NCI-H2107 treated with DMSO at 0.1 percent for 48 hours (cell line): Measurements from ENCODE around the gene SLC7A4.

ENCODE experiments used
- DNase-seq: peaks from one replicate; lab custom pipeline; 2025; ENCODE audit not compliant: unreplicated experiment; lab: John Stamatoyannopoulos, UW

SLC7A4 gene

DNA sequence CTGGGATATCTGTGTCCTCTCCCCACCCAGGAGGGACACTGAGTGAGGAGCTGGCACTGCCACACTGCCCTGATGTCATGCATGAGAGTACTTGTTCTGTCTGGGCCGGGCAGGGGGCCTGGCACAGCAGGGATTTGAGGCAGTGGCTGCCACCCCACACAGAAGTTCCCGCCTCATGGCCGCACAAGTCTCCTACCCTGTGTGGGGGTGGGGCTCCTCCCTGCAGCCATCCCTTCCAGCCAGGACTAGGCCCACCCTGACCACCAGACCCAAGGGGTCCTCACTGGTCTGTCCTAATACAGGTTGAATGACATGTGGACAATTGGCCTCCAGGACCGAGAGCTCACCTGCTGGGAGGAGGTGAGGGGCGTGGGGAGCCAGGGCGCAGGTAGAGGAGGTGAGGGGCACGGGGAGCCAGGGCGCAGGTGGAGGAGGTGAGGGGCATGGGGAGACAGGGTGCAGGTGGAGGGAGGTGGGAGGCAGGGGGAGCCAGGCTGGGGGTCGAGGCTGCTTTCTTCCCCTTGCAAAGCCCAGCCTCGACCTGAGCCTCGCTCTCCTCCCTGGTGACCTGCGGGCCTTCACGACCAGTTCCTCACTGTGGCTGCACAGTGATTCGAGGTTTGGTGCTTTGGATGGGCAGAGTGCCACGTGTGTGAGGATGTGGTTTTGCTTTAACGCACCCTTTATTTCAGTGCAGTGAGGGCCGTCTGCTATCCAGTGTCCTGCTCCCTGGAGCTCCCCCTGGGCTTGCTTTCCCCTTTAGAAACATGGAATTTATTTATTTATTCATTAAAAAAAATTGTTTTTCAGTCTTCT lies 42.8 kb downstream of the SLC7A4 start:
- DNase-seq: no peak

DNA sequence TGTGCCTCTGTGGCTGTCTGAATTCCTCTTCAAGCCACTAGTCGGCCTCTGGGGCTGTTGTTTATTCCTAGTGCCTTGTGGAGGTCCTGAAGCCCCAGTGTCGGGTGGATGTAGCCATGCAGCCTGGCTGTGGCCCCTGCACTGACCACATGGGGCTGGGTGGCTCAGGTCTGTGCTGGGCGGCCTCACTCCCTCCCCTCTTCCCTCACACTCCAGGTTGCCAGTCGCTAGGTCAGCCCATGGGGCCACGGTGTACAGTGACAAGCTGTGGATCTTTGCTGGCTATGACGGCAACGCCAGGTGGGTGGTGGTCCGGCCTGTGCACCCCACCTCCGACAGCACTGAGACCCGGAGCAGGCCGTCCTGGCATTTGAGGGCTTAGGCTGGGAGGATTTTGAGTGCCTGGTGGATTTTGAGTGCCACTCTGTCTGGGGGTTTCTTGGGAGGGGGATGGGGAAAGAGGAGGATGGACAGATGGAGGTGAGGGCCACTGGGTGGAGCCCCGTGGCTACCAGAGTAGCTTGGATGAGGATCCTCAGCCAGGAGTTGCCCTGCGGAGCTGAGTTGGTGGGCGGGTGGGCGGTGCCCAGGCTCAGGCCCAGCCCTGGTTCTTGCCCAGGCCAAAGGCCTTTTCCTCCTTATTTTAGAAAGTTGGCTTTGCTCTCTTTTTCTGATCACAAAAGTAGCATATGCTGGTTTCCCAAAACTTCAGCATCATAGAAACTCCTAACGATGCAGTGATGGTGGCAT lies 43.6 kb downstream of the SLC7A4 start:
- DNase-seq: no peak

DNA sequence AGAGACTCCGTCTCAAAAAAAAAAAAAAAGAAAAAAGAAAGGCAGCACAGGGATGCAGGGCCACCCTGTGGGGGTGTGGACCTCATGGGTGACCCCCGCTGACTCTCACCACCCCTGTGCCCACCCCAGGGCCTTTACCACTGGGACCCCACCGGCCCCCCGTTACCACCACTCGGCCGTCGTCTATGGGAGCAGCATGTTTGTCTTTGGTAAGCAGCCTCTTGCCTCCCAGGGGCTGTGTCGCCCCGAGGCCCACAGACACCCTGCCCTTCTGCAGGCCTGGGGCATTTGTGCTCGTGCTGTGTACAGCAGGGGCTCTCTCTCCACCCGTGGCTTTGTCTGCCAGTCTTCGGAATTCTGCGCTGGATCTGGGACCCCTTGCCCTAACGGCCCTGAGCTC lies 45.0 kb downstream of the SLC7A4 start:
- no peak for DNase-seq

DNA sequence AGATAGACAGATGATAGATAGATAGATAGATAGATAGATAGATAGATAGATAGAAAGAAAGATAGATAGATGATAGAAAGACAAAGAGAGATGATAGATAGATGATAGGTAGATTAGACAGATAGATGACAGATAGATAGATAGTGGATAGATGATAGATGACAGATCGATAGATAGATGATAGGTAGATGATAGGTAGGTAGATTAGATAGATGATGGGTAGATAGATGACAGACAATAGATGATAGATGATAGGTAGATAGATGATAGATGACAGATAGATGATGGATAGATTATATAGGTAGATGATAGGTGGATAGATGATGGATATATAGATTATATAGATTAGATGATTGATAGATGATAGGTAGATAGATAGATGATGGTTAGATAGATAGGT lies 46.0 kb downstream of the SLC7A4 start:
- no peak for DNase-seq

DNA sequence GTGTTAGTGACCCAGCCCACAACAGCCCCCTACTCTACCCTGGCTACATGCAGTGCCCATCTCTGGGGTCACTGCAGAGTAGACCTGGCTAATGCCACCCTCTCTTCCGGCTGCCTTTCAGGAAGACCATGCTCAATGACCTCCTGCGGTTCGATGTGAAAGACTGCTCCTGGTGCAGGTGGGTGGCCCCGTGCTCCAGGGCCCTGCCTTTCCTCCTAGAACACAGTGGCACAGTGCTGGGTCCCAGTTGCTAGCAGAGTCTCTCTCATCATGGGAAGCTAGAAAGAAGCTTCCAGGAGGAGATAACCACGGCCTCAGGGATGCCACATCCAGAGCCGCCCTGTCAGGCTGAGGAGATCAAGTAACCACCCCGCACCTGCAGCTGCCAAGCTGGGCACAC lies 46.6 kb downstream of the SLC7A4 start:
- DNase-seq: no peak

DNA sequence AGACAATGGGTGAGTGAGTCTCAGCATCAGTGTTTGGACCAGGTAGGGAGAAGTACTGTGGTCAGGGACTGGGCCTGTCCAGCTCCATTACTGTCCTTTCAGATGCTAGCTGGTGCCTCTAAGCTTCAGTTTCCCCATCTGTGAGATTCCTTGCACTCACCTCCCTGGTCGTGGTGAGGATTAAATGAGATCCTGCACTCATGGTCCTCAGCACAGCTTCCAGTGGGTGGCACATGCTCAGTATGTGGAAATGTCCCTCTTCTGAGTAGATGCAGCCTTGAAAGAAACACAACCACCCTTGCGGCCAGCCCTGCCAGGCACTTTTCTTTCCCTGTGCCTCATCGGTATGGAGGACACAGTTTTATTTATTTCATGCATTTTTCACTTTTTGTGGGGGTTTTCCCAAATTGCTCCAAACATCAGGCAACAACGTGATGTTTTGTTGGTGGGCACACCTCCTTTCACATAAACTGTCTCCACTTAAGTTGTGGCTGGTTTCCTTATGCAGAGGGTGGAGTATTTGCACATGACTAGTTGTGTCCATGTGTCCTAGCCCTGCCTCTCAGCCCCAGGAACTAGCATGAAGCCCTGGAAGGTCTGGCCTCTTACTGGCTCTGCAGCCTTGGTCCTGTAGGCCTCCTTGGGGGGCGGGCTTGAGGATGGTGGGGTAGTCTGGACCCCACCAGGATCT lies 49.1 kb downstream of the SLC7A4 start:
- no peak for DNase-seq

DNA sequence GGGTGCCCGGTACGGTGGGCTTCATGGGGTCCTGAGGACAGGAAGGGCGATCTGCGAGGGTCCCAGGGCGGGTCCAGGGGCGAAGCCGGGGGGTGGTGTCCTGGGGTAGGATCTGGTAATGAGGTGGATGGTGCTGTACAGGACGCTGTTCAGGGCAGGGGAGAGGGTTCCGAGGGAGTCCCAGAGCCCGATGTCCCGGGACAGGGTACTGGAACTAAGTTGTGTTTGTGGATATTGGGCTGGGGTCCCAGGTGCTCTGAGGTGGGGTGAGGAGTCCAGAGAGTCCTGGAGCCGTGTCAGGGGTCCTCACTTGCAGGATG lies 49.8 kb downstream of the SLC7A4 start:
- DNase-seq: no peak

DNA sequence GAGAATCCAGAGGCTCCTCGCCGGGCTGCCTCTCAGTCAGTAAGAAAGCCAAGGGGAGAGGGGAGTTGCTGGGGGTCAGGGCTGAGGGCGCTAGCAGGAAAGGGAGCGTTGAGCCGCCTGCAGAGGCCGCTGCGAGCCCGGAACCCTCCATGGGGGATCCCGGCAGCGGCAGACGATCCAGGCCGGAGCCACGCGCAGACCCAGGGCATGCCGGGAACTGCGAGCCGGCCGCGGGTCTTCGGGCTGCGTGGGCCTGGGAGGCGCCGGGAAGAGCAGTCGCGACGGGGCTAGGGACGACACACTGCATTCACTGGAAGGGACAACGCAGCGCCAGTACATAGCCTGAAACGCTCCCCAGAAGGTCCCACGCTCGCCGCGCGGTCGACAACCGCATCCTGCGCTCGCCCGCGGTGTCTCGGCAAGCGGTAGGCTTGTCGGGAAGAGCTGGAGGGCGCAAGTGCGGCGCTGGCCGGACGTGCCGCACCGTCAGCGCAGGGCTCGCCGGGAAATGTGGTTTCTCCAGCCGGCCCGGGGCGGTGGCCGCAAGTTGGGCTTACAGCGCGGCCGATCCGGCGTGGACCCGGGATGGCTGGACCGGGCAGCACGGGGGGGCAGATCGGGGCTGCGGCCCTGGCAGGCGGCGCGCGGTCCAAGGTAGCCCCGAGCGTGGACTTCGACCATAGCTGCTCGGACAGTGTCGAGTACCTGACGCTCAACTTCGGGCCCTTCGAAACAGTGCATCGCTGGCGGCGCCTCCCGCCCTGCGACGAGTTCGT lies 50.4 kb downstream of the SLC7A4 start, which contains the start of gene LZTR1:
Gene LZTR1 (plus strand): TSS at position 511 of the 776 bp plus-strand sequence. CDS start 75 bp downstream, at position 586.
- no peak for DNase-seq

DNA sequence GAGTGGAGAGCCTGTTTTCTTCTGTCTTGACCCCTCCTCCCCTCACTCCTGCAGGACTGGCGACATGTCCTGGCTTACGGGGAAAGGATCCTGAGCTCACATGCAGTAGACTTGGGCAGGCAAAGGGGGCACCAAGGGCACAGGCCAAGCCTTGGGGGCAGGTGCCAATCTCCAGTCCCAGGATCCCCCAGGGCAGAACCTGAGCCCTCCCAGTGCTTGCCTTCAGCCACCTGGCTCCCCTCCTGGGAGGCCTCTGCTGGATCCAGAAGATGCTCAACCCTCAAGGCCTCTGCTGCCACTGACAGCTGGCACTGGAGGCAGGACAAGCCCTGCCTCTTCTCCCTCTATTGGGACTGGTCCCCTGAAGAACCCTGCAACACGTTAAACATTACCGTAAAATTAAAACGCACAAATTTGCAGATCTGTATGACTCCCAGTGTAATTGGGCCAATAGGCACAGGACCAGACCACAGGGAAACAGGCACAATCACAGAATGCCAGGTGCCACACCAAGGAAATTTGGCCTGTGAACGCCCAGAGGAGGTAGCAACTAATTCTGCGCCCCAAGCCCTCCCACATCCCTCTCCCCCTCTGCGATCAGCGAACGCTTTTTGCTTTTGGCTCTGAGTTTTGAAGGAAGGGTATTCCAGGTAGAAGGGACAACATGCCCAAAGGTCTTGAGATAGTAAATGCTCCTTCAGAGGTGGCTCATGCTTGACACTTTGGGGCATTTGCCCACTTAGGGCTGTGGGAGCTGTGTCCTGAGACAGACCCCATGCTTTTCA lies 51.2 kb downstream of the SLC7A4 start:
- DNase-seq: no peak

DNA sequence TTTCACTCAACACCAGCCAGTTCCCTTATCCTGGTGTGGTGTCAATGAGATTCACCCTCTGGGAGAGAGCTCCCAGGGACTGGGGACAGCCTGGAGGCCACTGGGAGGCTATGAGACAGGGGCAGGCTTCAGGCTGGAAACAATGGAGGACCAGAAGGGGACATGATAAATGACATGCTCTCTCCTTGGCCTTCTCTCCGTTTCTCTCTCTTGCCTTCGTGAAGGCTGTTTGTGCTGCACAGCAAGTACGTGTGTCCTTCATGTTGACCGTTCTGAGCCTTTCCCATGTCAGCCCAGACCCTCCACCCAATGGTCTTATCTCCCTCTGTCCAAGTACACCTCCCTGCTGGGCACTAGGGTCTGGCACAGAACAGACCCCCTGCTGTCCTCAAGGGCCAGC lies 51.8 kb downstream of the SLC7A4 start:
- DNase-seq: no peak

DNA sequence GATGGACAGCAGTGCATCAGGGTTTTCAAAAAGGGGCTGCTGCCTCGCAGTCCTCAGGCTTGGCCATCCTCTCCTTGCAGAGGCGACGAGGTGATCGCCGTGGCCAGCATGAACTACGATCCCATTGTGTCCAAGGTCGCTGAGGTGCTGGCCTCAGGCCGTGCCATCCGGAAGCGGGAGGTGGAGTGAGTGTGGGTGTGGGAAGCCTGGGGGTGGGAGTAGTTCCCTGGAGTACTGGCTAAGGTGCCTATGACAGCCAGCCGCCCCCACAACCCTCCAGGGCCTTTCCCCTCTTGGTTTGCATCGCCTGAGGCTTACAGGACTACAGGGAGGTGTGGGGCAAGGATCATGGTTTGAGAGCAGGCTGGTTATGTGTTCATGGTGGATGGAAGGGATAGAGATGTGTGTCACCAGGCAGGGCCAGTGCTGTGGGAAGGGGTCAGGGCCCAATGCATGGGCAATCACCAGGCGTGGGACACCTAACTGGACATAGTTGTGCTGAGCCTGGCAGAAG lies 52.4 kb downstream of the SLC7A4 start:
- no peak for DNase-seq

DNA sequence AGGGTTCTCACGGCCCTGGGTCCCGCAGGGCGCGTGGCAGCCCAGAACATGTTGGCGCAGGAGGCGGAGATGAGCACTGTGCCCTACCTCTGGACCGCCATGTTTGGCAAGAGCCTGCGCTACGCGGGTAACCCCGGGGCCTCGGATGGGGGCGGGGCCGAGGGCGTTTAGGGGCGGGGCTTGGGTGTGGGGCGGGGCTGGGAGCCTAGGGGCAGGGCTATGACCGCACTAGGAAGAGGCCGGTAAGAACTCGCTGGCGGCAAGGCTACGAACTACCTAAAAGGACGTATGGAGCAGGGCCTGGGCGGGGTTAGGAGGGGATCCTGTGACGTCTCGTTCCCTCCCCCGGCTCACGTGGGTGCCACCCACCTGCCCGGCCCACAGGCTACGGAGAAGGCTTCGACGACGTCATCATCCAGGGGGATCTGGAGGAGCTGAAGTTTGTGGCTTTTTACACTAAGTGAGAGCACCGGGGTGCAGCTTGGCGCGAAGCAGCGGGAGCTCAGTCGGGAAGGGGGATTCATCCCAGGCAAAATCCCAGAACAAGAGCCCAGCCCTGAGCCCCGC lies 53.0 kb downstream of the SLC7A4 start:
- no peak for DNase-seq
